Sigmoid colon (tissue), 4 donors: ENCODE results near the gene ACAT2.

Source experiments
- CTCF ChIP-seq, 4 experiments: fragments of 450-650 bp in 3 of 4; fragments of 200-600 bp in 1 of 4; IDR thresholded peaks; one replicate each; pipeline ENCODE4 v1.5.1; 2016 to 2019; ENCODE audit warnings: antibody characterized with exemption in 4 of 4, mild to moderate bottlenecking in 3 of 4, moderate library complexity in 2 of 4
- EP300 ChIP-seq, 4 donors: sonication (generic); formaldehyde crosslinking; IDR thresholded peaks; one replicate each; pipeline ENCODE4 v1.6.1; 2017; ENCODE audit warnings: antibody characterized with exemption in 4 of 4
- POLR2A ChIP-seq, 2 donors: fragments of 450-650 bp; IDR thresholded peaks; one replicate each; pipeline ENCODE4 v1.6.1; 2016; ENCODE audit warnings: antibody characterized with exemption in 2 of 2, mild to moderate bottlenecking in 2 of 2, moderate library complexity in 2 of 2
- POLR2AphosphoS5 ChIP-seq, 4 donors: sonication (generic); formaldehyde crosslinking; IDR thresholded peaks; one replicate each; pipeline ENCODE4 v1.6.1; 2017; ENCODE audit warnings: antibody characterized with exemption in 4 of 4

DNA sequence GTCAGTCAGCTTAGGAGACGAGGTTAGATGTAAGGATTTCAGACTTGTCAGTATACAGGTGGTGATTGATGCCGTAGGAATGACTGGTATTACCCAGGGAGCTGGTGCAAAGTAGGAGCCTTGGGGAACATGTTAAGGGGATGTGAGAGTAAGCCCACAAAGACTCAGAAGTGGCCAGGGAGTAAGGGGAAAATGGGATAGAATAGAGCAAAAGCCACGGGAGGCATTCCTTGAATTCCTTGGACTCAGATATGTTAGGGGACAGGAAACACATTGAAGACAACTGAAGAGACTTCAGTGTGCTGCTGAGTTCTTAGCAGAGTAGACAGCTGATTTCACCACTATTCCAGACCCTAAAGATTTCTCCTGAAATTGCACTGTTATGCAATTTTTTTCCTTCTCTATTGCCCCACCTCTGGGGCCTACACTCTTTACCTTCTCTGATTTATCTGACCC lies 1.2 kb upstream of the ACAT2 start:
- TF ChIP-seq CTCF (IDR thresholded peaks at IDR 0.05) (no peak), POLR2A (IDR thresholded peaks at IDR 0.05) (no peak), EP300 (IDR thresholded peaks at IDR 0.05) (no peak), POLR2AphosphoS5 (IDR thresholded peaks at IDR 0.05) (no peak)
